Left kidney (tissue), 2 donors: ENCODE results near the gene MOGAT2. TPM values are rescaled to one million over a fixed set of nuclear protein-coding genes. Genes with fewer than 3 reads are reported as not detected.
"Not testable (repeated sequence)": the region's sequence is repeated elsewhere in the genome, so short reads cannot be mapped to it uniquely, and the experiment has no call there.

Experiments used
- DNase-seq: peaks from one replicate; pipeline ENCODE4 v3.0.0-alpha.2; 2013
- polyA plus RNA-seq: library from polyadenylated mRNA; unstranded; fragments of 120-200 nt; gene quantifications from one replicate; pipeline ENCODE4 v1.2.1, GENCODE V29; 2013; ENCODE audit not compliant: insufficient read length

MOGAT2 gene
- polyA plus RNA-seq, 1 donor = 1.1 TPM

- DNase-seq = no peak
Observed at GRCh38 chr11:75718419-75719339, 1.0 kb downstream of the MOGAT2 start.

- no peak for DNase-seq
Observed at GRCh38 chr11:75719340-75720239, 2.0 kb downstream of the MOGAT2 start.

GRCh38 chr11:75720639-75721038 is 3.0 kb downstream of the MOGAT2 start:
- DNase-seq = no peak

GRCh38 chr11:75721852-75722668 is 4.4 kb downstream of the MOGAT2 start:
- no peak for DNase-seq

- no peak for DNase-seq
Observed at GRCh38 chr11:75722669-75723042, 5.0 kb downstream of the MOGAT2 start.

- no peak for DNase-seq
Observed at GRCh38 chr11:75725547-75726320, 8.1 kb downstream of the MOGAT2 start.

GRCh38 chr11:75728992-75729391 is 11.4 kb downstream of the MOGAT2 start:
- no peak for DNase-seq

GRCh38 chr11:75731095-75731494 is 13.5 kb downstream of the MOGAT2 start:
- no peak for DNase-seq

GRCh38 chr11:75733071-75733430 is 15.4 kb downstream of the MOGAT2 start:
- DNase-seq = no peak

- peak; percentile 21 for DNase-seq
Observed at GRCh38 chr11:75733431-75734107, 15.9 kb downstream of the MOGAT2 start.

- DNase-seq = no peak
Observed at GRCh38 chr11:75734491-75735180, 17.0 kb downstream of the MOGAT2 start.

- no peak for DNase-seq
Observed at GRCh38 chr11:75735181-75735845, 17.7 kb downstream of the MOGAT2 start.

- no peak for DNase-seq
Observed at GRCh38 chr11:75737314-75737713, 19.7 kb downstream of the MOGAT2 start.

- no peak for DNase-seq
Observed at GRCh38 chr11:75740681-75741080, 23.0 kb downstream of the MOGAT2 start.

GRCh38 chr11:75743159-75743558 is 25.5 kb downstream of the MOGAT2 start:
- DNase-seq = not testable (repeated sequence)

- DNase-seq = no peak
Observed at GRCh38 chr11:75743711-75744563, 26.3 kb downstream of the MOGAT2 start.

- no peak for DNase-seq
Observed at GRCh38 chr11:75745807-75746206, 28.2 kb downstream of the MOGAT2 start.

GRCh38 chr11:75748729-75749273 is 31.2 kb downstream of the MOGAT2 start:
- DNase-seq = not testable (repeated sequence)
